Measurements from ENCODE around the gene SLC45A1. TPM values are rescaled to one million over a fixed set of nuclear protein-coding genes. Genes with fewer than 3 reads are reported as not detected.

The SLC45A1 gene
- total RNA-seq, 3 donors from 2014 or later (not counting 1 experiment from before 2014, with no cell fraction given): 0.45 to 0.68 (median 0.52) TPM

- H3K36me3 Mint-ChIP-seq: no peaks in the 10 kb centered on the region
- H3K9me3 ChIP-seq (ENCODE audit: control insufficient read depth, insufficient read depth, low read length): no peaks in the 10 kb centered on the region
- no peaks in the 10 kb centered on the region for H3K27me3 ChIP-seq (ENCODE audit: control insufficient read depth, insufficient read depth, low read length)
- DNase-seq: no peak
- 93% methylated on average over 47 of the region's 47 CpGs for WGBS (ENCODE audit: insufficient coverage)
- H3K4me1 ChIP-seq (ENCODE audit: control insufficient read depth, insufficient read depth, low read length): no peaks in the 10 kb centered on the region
- intact Hi-C loops (cut with micrococcal nuclease): no loop called here
- H3K36me3 ChIP-seq (ENCODE audit: control insufficient read depth, insufficient read depth, low read length): no peaks in the 10 kb centered on the region
- peak overlapping the region; percentile 49 for H3K4me3 Mint-ChIP-seq
- no peak overlapping the region for H3K4me3 ChIP-seq (ENCODE audit: low read length)
- peaks cover 0 to 3% of the 10 kb centered on the region in 2 donors for H3K27me3 Mint-ChIP-seq (ENCODE audit: low read depth in 2 of 2)
- no peaks in the 10 kb centered on the region for H3K4me1 Mint-ChIP-seq
- TF ChIP-seq CTCF (IDR thresholded peaks at IDR 0.05): no peak
- H3K27ac Mint-ChIP-seq: peak overlapping the region; percentile 66 to 71
- H3K9me3 Mint-ChIP-seq: no peaks in the 10 kb centered on the region
- H3K27ac ChIP-seq (ENCODE audit: low read length): no peak overlapping the region
- ATAC-seq: no peak
Observed at GRCh38 chr1:8330271-8331125, 12.6 kb downstream of the SLC45A1 start.

GRCh38 chr1:8332806-8333205, 14.9 kb downstream of the SLC45A1 start:
- no peak for TF ChIP-seq CTCF (IDR thresholded peaks at IDR 0.05)
- H3K36me3 ChIP-seq (ENCODE audit: control insufficient read depth, insufficient read depth, low read length): no peaks in the 10 kb centered on the region
- no peaks in the 10 kb centered on the region for H3K27me3 ChIP-seq (ENCODE audit: control insufficient read depth, insufficient read depth, low read length)
- WGBS (ENCODE audit: insufficient coverage): 95% methylated on average over 16 of the region's 16 CpGs
- Mint-ChIP-seq H3K4me1 (no peaks in the 10 kb centered on the region), H3K4me3 (no peak overlapping the region), H3K27ac (no peak overlapping the region), H3K9me3 (no peaks in the 10 kb centered on the region), H3K36me3 (no peaks in the 10 kb centered on the region), H3K27me3 (ENCODE audit: low read depth in 2 of 2) (peaks cover 0 to 3% of the 10 kb centered on the region in 2 donors)
- DNase-seq (no peak), ATAC-seq (no peak)
- H3K4me3 ChIP-seq (ENCODE audit: low read length): no peak overlapping the region
- intact Hi-C loops (cut with micrococcal nuclease): no loop called here
- H3K4me1 ChIP-seq (ENCODE audit: control insufficient read depth, insufficient read depth, low read length): no peaks in the 10 kb centered on the region
- H3K27ac ChIP-seq (ENCODE audit: low read length): no peak overlapping the region
- H3K9me3 ChIP-seq (ENCODE audit: control insufficient read depth, insufficient read depth, low read length): no peaks in the 10 kb centered on the region

GRCh38 chr1:8333246-8333987, 15.5 kb downstream of the SLC45A1 start:
- WGBS (ENCODE audit: insufficient coverage): 92% methylated on average over 16 of the region's 16 CpGs
- peaks cover 0 to 3% of the 10 kb centered on the region in 2 donors for H3K27me3 Mint-ChIP-seq (ENCODE audit: low read depth in 2 of 2)
- no peaks in the 10 kb centered on the region for H3K4me1 Mint-ChIP-seq
- Histone ChIP-seq H3K4me1 (ENCODE audit: control insufficient read depth, insufficient read depth, low read length) (no peaks in the 10 kb centered on the region), H3K27ac (ENCODE audit: low read length) (no peak overlapping the region), H3K4me3 (ENCODE audit: low read length) (no peak overlapping the region), H3K27me3 (ENCODE audit: control insufficient read depth, insufficient read depth, low read length) (no peaks in the 10 kb centered on the region), H3K9me3 (ENCODE audit: control insufficient read depth, insufficient read depth, low read length) (no peaks in the 10 kb centered on the region), H3K36me3 (ENCODE audit: control insufficient read depth, insufficient read depth, low read length) (no peaks in the 10 kb centered on the region)
- no peak overlapping the region for H3K27ac Mint-ChIP-seq
- no peak for TF ChIP-seq CTCF (IDR thresholded peaks at IDR 0.05)
- H3K36me3 Mint-ChIP-seq: no peaks in the 10 kb centered on the region
- no peak for ATAC-seq
- no peak for DNase-seq
- intact Hi-C loops (cut with micrococcal nuclease): no loop called here
- H3K4me3 Mint-ChIP-seq: no peak overlapping the region
- H3K9me3 Mint-ChIP-seq: no peaks in the 10 kb centered on the region
